ENCODE data around the gene TOR3A. TPM values are rescaled to one million over a fixed set of nuclear protein-coding genes. Genes with fewer than 3 reads are reported as not detected.

Gene TOR3A
- total and polyA plus RNA-seq, 7 donors: 8.3 to 53.5 (median 38.8) TPM

DNA sequence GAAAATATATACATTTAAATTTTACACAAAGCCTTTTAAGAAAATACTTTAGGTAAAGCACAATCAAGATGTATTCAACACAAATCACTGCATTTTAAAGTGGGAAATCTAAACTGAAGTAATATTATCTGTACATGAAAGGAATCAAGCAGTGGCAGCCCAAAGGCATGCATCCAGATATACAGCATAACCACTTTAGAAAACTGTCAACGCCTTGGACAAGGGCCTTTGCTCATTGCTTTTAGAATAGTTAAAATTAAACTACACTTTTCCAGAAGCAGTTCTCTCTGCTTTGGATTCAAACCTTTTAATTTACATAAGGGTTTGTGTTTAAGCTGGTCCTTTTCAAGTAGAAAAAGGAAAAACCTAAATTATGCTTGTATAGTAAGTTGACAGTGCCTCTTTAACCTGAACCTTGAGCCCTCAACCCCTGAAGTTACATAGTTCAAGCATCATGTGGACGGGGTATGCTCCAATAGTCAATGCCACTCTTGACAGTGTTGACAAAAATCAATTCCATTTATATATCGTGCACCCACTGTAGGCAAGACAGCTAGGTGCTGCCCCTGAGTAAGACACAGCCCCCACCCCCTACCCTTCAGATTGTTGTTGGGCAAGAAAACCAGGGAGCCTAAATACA is 22.9 kb downstream of the TOR3A start:
- TF ChIP-seq EP300 (IDR thresholded peaks at IDR 0.05) (no peak), CTCF (IDR thresholded peaks at IDR 0.05) (no peak), POLR2A (IDR thresholded peaks at IDR 0.05) (no peak), POLR2AphosphoS5 (IDR thresholded peaks at IDR 0.05) (no peak)
- intact Hi-C loops (cut with DNase I): no loop called here
- H3K4me1 ChIP-seq: no peaks in the 10 kb centered on the region
- H3K27ac ChIP-seq: no peak overlapping the region
- no peak overlapping the region for H3K4me3 ChIP-seq
- WGBS, 2 donors: 90 to 95% methylated on average over 3 of the region's 3 CpGs
- no peaks in the 10 kb centered on the region for H3K27me3 ChIP-seq
- peaks cover 0 to 38% (median 29%) of the 10 kb centered on the region in 4 donors for H3K36me3 ChIP-seq
- no peaks in the 10 kb centered on the region for H3K9me3 ChIP-seq
- DNase-seq: no peak

DNA sequence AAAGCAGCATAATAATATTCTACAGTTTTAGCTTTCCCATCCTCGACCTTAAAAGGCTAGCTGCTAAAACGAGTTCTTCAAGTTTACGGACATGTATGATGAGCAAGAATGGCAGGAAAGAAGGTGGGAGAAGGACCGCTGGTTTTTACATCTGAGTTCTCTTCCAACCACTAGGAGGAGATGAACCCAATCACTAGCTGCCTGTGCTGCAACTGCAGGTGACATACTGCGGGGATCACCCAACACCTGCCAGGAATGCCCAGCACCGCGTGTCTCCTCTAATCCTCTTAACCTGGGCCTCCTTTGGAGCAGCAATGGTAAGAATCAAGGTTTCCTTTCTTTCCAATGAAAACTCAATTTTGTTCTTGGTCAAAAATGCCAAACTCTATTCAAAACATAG is 23.5 kb downstream of the TOR3A start:
- Histone ChIP-seq H3K36me3 (peaks cover 0 to 45% (median 35%) of the 10 kb centered on the region in 4 donors), H3K4me1 (no peaks in the 10 kb centered on the region), H3K9me3 (no peaks in the 10 kb centered on the region), H3K27me3 (no peaks in the 10 kb centered on the region), H3K4me3 (no peak overlapping the region), H3K27ac (no peak overlapping the region)
- WGBS, 2 donors: 54 to 67% methylated on average over 7 of the region's 7 CpGs
- intact Hi-C loops (cut with DNase I): no loop called here
- no peak for TF ChIP-seq POLR2A (IDR thresholded peaks at IDR 0.05)
- TF ChIP-seq CTCF (IDR thresholded peaks at IDR 0.05): peak in 1 of 4 experiments; percentile 24
- DNase-seq: no peak

DNA sequence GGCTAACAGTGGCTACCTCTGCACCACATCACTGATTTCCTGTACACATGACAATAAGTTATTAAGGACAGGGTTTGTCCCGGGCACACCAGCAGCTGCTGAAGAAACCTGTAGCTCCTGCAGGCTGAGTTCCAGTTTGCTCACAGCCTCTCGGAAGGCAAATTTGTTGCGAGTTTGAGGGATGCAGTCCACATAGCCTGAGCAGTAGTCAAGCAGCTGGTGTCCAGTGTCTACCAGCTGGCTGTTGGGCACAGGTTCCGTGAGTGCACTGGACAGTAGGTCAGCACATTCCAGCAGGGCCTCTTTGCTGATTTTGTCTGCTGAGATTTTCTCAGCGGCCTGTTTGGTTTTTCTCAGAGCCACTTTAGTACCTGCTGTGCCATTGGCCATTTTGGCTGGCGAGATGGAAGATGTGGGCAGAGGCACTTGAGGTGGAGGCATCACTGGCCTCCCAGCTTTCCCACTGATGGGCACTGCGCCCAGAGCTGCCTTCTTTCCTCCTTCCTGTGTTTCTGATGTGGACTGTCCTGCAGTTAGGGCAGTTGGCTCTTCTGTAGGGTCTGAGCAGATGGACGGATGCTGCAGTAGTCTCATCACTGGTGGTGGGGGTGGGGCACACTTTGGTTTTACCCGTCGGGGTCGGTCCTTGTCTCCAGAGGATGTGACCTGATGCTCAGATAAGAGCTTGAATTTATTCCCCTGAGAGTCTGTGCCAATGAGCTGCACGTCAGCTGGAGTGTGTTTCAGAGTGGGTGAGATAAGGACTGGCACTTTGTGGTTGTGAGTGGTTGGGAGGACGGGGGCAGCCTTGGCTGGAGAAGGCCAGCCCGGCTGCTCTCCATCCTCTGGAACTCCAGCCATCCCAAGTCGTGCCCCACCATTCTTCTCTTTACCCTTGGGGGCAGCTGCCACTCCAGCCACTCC is 26.1 kb downstream of the TOR3A start:
- peaks cover 5 to 64% (median 45%) of the 10 kb centered on the region in 4 donors for H3K36me3 ChIP-seq
- TF ChIP-seq CTCF (IDR thresholded peaks at IDR 0.05) (no peak), EP300 (IDR thresholded peaks at IDR 0.05) (no peak), POLR2A (IDR thresholded peaks at IDR 0.05) (no peak), POLR2AphosphoS5 (IDR thresholded peaks at IDR 0.05) (no peak)
- no peaks in the 10 kb centered on the region for H3K4me1 ChIP-seq
- no peaks in the 10 kb centered on the region for H3K9me3 ChIP-seq
- 89 to 92% methylated on average over 15 of the region's 15 CpGs for WGBS, 2 donors
- H3K27me3 ChIP-seq: no peaks in the 10 kb centered on the region
- no peak overlapping the region for H3K27ac ChIP-seq
- no peak for DNase-seq
- no peak overlapping the region for H3K4me3 ChIP-seq
- intact Hi-C loops (cut with DNase I): no loop called here

DNA sequence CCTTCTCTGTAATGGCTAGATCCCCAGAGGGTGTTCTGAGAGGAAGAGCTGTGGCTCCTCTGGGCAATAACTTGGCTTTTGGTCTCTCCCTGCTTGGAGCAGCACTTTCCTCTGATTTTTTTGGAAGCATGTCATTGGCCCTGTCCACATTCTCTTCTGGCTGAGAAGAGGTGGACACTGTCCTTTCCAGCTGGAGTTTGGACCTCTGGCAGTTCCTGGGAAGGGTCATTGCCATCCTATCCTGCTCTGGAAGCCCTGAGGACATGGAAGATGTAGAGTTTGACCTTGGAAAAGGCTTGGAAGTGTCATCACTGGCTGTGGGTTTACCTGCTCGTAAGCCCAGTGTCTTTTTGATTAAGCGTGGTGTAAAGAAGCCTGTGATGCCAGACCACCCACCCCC is 26.8 kb downstream of the TOR3A start:
- WGBS, 2 donors: 94% methylated on average over 2 of the region's 2 CpGs
- no peak overlapping the region for H3K27ac ChIP-seq
- peaks cover 5 to 64% (median 46%) of the 10 kb centered on the region in 4 donors for H3K36me3 ChIP-seq
- intact Hi-C loops (cut with DNase I): no loop called here
- no peak for TF ChIP-seq POLR2AphosphoS5 (IDR thresholded peaks at IDR 0.05)
- no peak for TF ChIP-seq POLR2A (IDR thresholded peaks at IDR 0.05)
- TF ChIP-seq EP300 (IDR thresholded peaks at IDR 0.05): no peak
- no peak for TF ChIP-seq CTCF (IDR thresholded peaks at IDR 0.05)
- H3K4me3 ChIP-seq: no peak overlapping the region
- no peak for DNase-seq
- no peaks in the 10 kb centered on the region for H3K9me3 ChIP-seq
- H3K27me3 ChIP-seq: no peaks in the 10 kb centered on the region
- no peaks in the 10 kb centered on the region for H3K4me1 ChIP-seq
